GM21526 (cell line): ENCODE measurements around the gene KRT3.

ENCODE experiments used
- ATAC-seq: cut with Tn5 transposase; IDR thresholded peaks from one replicate; pipeline ENCODE4 v1.9.1; 2021; ENCODE audit warnings: moderate library complexity; ENCODE audit not compliant: unreplicated experiment, low FRiP score

Gene KRT3

DNA sequence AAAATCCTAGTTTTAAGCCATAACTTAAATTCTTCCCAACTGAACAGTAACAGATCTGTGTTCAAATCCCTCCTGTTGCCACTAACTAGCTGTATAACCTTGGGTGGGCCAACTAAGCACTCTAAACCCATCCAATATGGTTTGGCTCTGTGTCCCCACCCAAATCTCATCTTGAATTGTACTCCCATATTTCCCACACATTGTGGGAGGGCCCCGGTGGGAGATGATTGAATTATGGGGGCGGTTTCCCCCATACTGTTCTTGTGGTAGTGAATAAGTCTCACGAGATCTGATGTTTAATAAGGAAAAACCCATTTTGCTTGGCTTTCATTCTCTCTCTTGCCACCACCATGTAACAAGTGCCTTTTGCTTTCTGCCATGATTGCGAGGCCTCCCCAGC is 19.2 kb upstream of the KRT3 start:
- no peak for ATAC-seq

DNA sequence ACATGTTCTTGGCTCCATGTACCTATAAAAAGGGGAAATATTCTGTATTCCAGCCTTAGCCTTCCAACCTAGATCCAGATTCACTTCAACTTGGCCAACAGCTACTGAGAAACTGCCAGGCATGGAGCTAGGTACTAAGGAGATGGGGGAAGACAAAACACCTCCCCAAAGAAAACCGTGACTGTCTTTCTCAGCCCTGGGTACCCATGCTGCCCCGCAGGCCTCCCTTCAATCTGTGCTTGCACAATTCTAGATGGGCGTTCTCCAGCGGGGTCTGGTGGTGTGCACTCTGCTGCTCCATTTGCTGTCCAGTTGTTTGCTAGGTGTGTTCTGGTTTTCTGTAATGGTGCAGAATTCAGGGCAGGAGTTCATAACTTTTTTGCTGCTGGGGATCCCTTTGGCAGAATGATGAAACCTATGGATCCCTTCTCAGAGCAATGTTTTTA is 18.8 kb upstream of the KRT3 start:
- no peak for ATAC-seq

DNA sequence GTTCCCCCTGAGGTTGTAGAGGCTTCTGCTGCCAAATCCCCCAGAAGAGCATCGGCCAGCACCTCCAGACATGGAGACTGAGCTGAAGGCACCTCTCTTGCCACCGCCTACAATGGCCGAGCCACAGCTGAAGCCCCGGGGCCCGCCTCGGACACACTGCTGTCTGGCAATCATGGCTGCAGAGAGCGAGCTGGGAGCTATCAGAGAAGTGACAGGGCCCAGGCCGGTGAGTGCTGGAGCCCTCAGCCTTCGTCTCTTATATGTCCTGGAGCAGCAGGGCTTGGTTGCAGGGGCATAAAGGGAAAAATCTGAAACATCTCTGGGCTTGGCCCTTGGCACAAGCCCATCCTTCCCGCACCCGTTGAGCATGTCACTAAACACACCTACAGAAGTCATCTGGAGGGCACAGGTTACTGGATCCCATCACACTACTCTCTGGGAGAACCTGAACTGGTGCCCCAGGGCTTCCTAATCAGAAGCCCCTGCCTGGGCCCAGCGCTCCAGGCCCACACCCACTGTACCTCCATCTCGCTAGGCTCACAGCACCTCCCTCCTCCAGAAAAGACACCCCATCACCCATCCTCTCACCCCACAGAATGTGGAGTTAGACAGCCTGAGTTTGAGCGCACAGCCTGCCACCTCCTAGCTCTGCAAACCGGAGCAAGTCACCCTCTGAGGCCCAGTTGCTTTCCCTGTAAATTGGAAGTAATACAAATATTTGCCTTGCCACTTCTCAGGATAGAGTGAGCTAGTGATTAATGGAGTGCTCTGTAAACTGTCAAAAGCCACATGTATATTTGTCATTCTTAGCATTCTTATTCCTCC is 18.2 kb upstream of the KRT3 start, which contains the start of gene KRT4:
Gene KRT4, minus strand, starts transcription at position 232 of the 825 bp plus-strand sequence. Its CDS starts 58 bp downstream, at position 174.
- ATAC-seq = no peak

DNA sequence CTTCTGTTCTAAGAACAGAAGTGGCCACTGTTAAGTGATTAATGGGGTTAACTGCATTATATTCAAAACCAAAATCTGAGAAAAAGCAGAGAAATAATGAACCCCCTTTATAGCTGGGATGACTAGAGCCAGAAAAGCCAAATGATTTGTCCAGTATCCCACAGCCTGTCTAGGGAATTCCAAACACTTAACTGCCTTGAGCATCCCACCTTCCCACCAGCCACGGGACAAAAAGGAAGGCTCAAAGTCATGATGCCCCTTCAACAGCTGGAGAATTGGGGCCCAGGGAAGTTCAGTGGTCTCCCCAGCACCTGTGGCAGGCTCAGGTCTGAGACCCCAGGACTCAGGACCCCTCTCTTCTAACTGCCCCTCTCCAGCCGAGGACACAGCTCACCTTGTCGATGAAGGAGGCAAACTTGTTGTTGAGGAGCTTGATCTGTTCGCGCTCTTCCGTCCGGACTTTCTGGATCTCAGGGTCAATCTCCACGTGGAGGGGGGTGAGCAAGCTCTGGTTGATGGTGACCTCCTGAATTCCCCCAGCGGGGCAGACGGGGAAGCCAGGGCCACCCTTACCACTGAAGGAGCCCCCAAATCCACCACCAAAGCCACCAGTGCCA is 17.4 kb upstream of the KRT3 start:
- no peak for ATAC-seq

DNA sequence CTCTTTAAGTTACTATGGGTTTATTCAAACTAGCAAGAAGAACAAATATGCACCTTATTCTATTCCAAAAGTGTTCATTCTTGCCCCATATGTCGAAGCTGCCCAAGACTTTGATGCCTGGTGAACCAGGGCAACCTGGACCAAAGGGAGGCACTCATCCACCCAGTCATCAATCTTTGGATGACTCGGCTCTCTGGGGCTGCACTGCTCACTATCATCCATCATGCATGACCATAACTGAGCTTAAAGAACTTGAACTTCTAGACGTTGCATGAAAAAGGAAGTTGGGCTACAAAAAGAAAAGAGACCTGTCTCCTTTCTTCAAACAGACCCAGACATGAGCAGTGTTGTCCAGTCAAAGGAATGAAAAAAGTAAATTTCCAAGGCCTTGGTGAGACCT is 16.8 kb upstream of the KRT3 start:
- ATAC-seq = no peak

DNA sequence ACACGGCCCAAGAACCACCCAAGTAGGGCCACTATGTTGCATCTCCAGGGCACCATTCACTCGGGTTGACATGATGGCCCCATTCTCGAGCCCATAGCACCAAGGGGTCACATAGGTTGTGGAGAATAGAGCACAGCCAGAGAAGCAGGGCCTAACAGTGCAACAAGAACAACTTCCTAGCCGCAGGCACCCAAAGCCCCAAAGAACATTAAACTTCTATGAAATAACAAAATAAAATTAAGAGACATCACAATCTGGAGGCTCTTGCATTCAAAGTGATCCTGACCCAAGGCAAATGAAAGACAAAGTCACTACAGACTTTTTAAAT is 16.1 kb upstream of the KRT3 start:
- no peak for ATAC-seq

DNA sequence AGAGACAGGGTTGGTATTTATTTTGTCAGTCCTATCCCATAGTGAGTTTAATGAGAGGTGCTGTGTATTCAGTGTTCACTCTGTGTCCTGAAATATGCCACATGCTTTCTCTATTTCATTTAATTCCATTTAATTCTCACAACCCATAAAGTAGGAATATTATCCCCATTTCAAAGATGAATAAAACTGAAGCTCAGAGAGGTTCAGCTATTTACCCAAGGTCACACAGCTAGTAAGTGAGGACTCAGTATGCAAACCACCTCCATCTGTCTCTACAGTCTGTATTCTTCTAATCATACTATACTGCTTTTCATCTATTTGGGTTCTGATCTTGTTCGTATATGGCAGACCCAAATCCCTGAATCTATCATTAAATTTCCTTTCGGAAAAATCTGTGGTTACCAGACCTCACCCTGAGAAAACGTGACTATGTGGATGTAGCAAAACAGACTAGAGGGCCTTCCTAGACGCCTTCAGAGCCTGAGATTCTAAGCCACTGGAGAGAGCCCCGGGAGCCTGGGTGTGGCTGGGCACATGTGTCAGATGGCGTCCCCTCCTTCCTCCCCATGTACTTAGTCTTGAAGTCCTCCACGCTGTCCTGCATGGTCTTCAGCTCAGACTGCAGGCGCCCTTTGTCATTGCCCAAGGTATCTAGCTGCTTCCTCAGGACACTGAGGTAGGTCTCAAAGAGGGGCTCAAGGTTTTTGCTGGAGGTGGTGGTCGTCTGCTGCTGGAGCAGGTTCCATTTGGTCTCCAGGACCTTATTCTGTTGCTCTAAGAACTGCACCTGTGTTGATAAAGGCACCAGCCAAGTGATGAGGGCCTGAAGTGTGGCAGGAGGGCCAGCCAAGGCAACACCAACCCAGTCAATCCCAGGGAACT is 15.5 kb upstream of the KRT3 start:
- no peak for ATAC-seq

DNA sequence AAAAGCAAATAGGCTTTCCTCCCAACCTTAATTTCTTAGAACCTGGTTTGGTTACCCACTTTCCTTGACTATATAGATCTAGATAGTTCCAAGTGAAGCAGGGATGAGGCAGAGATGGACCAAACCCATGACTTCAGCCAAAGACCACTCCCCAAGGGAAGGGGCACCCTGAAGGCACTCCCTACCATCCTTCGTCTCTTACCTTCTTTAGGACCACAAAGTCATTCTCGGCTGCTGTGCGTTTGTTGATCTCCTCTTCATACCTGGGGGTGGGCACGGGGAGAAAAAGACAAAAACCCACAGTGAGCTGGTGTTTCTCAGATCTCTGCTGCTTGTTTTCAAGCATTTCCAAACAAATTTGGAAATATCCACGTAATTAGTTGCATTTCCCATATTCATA is 14.6 kb upstream of the KRT3 start:
- no peak for ATAC-seq

DNA sequence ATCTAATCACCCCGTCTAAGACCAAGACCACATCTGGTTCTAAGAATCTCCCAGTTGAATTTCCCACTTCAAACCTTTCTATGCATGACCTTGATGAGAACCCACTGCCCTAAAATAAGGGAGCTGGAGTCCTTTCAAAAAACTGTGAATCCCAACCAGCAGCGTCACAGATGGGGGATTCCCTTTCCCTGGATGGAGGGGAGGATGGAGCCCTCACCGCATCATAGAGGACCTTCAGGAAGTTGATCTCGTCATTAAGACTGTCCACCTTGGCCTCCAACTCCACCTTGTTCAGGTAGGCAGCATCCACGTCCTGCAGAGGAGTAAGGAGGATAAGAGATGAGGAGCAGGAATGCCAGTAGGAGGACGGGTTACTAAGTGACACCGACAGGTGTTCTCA is 13.2 kb upstream of the KRT3 start:
- ATAC-seq = no peak

DNA sequence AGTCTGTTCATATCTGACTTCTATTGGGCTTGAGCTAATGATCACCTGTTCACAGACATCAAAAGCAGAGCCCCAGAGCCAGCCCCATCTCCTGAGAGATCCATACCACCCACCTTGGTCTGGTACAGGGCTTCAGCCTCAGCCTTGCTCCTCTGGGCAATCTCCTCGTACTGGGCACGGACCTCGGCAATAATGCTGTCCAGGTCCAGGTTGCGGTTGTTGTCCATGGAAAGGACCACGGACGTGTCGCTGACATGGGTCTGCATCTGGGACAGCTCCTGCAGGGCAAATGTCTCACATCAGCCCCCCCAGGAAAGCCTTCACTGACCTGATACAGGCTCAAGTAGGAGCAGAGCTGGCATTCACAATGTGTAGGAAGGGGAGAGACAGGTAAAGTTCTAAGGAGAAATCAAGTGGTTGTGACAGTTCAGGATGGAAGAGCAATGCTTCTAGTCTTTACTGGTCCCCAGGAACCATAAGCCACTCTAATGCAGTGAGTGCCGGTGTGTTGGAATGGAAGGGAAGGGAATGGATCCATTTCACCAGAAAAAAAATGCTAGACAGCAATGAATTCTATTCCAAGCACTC is 12.8 kb upstream of the KRT3 start:
- ATAC-seq = no peak

DNA sequence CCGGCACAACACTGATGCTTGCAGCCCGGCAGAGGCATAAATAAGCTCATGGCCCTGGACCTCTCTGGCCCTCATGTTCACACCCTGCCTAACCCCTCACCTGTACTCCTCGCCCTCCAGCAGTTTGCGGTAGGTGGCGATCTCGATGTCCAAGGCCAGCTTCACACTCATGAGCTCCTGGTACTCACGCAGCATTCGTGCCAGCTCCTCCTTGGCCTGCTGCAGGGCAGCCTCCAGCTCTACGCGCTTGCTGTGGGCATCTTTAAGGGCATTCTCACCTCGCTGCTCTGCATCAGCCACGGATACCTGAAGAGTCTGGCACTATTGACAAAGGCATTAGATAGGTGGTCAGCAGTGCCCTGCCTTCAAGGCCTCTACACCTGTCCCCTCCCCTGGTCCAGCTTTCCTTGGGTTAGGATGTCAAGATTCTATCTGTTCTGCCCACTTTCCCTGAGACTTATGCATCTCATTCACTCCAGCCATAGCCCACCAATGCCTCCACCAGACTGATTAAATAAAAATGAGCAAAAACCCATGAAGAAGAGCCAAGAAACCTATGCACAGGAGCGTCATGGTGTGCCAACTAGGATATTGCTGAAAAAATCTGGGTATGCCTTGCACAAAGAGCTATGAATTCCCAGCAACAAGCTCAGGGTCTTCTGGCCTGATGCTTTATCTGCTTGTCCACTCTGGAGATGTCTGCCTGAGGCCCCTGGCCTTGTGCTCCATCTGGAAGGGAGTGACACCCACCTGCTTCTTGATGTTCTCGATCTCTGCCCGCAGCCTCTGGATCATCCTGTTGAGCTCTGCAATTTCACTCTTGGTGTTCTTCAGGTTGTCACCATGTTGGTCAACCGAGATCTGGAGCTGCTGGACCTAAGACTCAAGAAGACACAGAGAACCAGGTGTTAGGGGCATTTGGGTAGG is 11.9 kb upstream of the KRT3 start:
- ATAC-seq = no peak

DNA sequence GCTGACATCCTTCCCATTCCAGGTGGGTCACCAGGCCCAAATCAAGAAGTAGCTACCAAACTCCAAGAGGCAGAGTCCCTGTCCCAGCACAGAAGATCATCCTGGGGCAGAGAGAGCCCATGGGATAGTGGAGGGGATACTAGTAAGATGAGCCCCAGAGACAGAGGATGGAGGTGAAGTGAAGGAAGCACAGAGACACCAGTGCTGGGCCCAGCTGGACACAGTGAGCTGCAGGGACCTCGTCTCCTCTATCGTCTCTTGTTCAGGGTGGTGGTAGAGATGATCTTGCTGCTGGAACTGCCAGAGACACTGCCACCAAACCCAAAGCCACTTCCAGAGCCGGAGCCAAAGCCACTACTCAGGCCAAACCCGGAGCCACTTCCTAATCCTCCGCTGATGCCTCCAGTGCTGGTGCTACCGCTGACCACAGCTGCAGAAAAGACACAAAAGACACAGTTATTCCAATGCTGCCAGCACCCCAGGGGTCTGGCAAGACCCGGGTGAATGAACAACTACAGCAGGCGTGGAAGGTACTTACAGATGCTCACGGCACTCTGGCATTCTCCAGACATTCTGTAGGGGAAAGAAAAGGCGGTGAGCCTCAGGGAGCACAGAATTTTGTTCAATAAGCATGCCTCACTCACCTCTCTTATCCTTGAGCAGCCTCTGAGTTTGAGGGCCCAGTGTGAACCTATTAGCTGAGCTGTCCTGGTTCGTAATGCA is 11.1 kb upstream of the KRT3 start:
- no peak for ATAC-seq

DNA sequence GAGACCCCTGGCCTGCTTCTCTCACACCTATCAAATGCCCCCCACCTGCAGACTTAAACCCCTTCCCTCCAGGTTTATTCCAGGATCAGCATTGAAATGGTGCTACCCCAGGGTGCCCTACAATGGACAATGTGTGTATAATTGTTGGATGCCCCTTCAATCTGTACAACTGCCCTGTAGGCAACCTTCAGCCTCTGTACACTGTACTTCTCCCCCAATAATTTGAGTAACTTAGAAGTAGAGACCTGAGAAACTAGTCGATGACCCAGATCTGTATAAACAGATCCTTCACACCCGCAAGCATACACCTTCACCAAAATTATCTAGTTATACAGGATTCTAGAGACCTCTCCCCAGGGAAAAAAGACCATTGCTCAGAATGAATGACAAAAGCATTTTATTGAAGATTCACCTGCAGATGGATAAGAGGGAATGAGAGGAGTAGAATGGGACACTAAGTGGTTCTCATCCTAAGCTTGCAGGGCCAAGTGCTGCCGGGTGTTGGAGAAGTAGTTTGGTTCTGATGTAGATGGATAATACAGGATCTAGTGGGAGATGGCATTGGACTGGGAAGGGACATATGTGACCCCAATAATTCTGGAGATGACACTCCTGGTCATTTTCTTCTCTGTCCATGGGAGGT is 10.4 kb upstream of the KRT3 start:
- no peak for ATAC-seq

DNA sequence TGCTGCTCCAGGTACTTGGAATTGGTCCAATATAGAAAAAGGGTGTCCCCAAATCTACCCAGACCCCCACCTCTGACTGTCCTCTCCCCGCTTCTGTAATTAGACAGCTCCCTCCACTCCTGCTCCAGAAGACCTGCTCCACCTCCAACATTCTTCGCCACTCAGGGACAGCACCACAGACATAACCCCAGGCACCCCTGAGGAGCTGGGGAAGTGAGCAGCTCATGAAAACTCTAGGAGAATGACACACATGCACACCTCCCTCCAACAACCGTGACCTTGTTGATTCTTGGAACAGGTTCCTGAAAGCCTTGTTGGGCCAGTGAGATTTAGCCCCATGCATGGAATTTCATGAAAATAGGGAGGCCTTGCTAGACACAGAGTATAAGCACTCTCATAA is 9.8 kb upstream of the KRT3 start:
- no peak for ATAC-seq

DNA sequence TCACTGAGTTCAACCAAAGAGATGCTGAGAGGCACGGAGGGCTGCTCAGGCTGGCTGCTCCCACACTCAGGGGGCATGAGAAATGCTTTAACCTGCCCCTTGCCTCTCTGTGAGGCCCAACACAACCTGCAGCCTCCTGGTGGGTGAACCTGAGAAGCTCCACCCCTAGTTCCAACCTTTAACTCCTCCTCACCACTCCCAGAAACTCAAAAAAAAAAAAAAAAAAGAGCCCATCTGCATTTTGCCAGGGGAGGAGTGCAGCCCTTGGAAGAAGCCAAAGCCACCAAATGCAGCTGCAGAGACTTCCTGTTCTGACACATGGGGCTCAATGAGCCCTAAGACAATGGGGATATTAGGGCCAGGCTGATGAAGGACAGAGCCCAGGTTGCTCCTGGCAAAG is 9.1 kb upstream of the KRT3 start:
- no peak for ATAC-seq

DNA sequence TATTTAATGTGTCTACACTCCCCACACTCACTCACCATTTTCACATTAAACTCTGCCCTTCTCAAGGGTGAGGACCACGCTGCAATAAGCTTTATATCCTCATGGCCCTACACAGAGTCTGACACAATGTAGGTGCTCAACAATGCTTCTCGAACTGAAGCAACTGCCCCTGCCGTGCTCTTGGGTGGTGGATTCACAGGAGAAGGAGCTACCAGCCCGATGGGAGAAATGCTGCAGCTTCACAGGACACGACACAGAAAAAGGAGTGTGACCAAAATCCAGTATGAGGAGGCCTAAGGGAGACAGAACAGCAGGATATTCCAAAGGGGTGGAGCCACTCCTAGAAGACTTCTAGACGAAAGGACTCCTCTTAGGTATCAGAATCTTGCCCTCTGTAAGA is 6.5 kb upstream of the KRT3 start:
- no peak for ATAC-seq

DNA sequence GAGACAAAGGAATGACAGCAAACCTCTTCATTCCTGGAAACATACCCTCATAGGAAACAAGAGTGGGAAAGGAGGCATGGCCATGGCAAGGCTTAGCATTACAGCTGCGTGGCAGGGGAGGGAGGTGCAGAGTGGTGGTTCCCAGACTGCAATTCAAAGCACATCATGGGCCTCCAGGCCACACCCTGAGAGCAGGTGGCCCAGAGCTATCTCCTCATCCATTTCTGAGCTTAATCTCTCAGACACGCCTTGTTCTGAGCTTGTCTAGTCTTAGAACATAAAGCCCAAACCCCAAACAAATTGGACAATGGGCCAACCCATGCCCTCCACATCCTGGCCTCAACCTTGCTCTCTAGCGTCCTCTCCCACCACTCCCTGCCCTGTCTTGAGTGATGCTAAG is 5.9 kb upstream of the KRT3 start:
- no peak for ATAC-seq

DNA sequence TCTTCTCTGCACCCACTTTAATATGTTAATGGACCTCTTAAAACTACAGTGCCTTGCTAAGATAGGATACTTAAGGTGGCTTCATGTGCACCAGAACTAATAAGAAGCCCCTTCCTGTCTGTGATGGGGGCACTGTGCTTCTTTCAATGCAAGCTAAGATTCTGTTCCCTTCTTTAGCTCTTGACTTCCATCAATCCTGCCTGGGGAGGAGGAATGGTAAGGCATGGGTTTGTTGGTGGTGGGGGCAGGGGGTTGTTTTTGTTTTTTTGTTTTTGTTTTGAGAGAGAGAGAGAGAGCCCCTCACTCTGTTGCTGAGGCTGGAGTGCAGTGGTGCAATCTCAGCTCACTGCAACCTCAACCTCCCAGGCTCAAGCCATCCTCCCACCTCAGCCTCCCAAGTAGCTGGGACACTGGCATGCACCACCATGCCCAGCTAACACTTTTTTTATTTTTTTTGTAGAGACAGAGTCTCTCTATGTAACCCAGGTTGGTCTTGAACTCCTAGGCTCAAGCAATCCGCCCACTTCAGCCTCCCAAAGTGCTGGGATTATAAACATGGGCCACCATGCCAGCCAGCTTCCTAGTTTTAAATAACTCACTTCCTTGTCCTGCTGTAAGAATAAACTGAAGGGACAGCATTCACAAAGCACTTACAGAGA is 4.5 kb upstream of the KRT3 start:
- ATAC-seq = no peak
